Sigmoid colon (tissue), 7 donors: Measurements from ENCODE around the gene RTP1. TPM values are rescaled to one million over a fixed set of nuclear protein-coding genes. Genes with fewer than 3 reads are reported as not detected.

ENCODE experiments used
- DNase-seq: peaks from one replicate; pipeline ENCODE4 v3.0.0-alpha.2; 2019
- H3K27ac ChIP-seq, 4 donors: fragments of 200-600 bp; sonication (generic); one replicate each; pipeline ENCODE4 v1.5.1; 2016 to 2019; ENCODE audit warnings: mild to moderate bottlenecking in 1 of 4
- H3K27me3 ChIP-seq, 3 donors: fragments of 200-600 bp; sonication (generic); one replicate each; pipeline ENCODE4 v1.5.1; 2019; ENCODE audit warnings: mild to moderate bottlenecking in 1 of 3
- H3K36me3 ChIP-seq, 4 donors: fragments of 200-600 bp; sonication (generic); one replicate each; pipeline ENCODE4 v1.5.1; 2016 to 2019
- H3K4me1 ChIP-seq, 4 donors: fragments of 200-600 bp; sonication (generic); one replicate each; pipeline ENCODE4 v1.5.1; 2017 to 2019
- H3K4me3 ChIP-seq, 4 donors: fragments of 200-600 bp; sonication (generic); one replicate each; pipeline ENCODE4 v1.5.1; 2017 to 2019; ENCODE audit warnings: mild to moderate bottlenecking in 2 of 4, moderate library complexity in 1 of 4
- H3K9me3 ChIP-seq, 4 donors: fragments of 200-600 bp in 3 of 4; sonication (generic) in 3 of 4; one replicate each; pipeline versions ENCODE4 v1.5.1 to v1.6.1; 2013 to 2019
- CTCF ChIP-seq, 4 experiments: fragments of 450-650 bp in 3 of 4; fragments of 200-600 bp in 1 of 4; IDR thresholded peaks; one replicate each; pipeline ENCODE4 v1.5.1; 2016 to 2019; ENCODE audit warnings: antibody characterized with exemption in 4 of 4, mild to moderate bottlenecking in 3 of 4, moderate library complexity in 2 of 4
- EP300 ChIP-seq, 4 donors: sonication (generic); formaldehyde crosslinking; IDR thresholded peaks; one replicate each; pipeline ENCODE4 v1.6.1; 2017; ENCODE audit warnings: antibody characterized with exemption in 4 of 4
- POLR2A ChIP-seq, 2 donors: fragments of 450-650 bp; IDR thresholded peaks; one replicate each; pipeline ENCODE4 v1.6.1; 2016; ENCODE audit warnings: antibody characterized with exemption in 2 of 2, mild to moderate bottlenecking in 2 of 2, moderate library complexity in 2 of 2
- POLR2AphosphoS5 ChIP-seq, 4 donors: sonication (generic); formaldehyde crosslinking; IDR thresholded peaks; one replicate each; pipeline ENCODE4 v1.6.1; 2017; ENCODE audit warnings: antibody characterized with exemption in 4 of 4
- WGBS, 2 donors: extraction: QIAGEN DNeasy Blood & Tissue Kit; methylation state at CpG; one replicate each; pipeline ENCODE4 v1.1.7; 2013; 5-methylcytosine and 5-hydroxymethylcytosine counted together
- intact Hi-C: fragments of 100-400 bp; cut with DNase I; formaldehyde crosslinking; loops from one replicate; pipeline ENCODE4 v1.15.1; 2023
- polyA plus RNA-seq, 3 donors: library from polyadenylated mRNA; stranded (reverse); fragments of 200-250 nt; gene quantifications; one replicate each; pipeline ENCODE4 v1.2.3, GENCODE V29; 2013
- total RNA-seq, 4 donors: library from RNA; depleted of rRNA; stranded (reverse); fragments of >200 nt; gene quantifications; one replicate each; pipeline ENCODE4 v1.1.0, GENCODE V29; 2016
- donor health status: healthy with polysubstance abuse.
- donor health status: Bipolar disorder and iron deficiency.
- donor health status: healthy.

The RTP1 gene
- total RNA-seq: not detected
- polyA plus RNA-seq: under 1 TPM in 1 of 3 donors, not detected in 2; 0.04 TPM

- Histone ChIP-seq H3K9me3 (no peaks in the 10 kb centered on the region), H3K4me3 (no peak within 1 kb of the TSS), H3K27ac (no peak within 1 kb of the TSS), H3K36me3 (no peaks in the 10 kb centered on the region), H3K4me1 (peaks cover 0 to 17% (median 13%) of the 10 kb centered on the region in 4 donors), H3K27me3 (no peaks in the 10 kb centered on the region)
- TF ChIP-seq POLR2A (IDR thresholded peaks at IDR 0.05) (no peak), POLR2AphosphoS5 (IDR thresholded peaks at IDR 0.05) (no peak), CTCF (IDR thresholded peaks at IDR 0.05) (no peak), EP300 (IDR thresholded peaks at IDR 0.05) (no peak)
- 75 to 80% methylated on average over 8 of the region's 8 CpGs for WGBS, 2 donors
- DNase-seq: no peak
- intact Hi-C loops: no loop called here
Measured at GRCh38 chr3:187197335-187197649, at the start of gene RTP1. RTP1 (plus strand) TSS chr3:187197486; CDS start chr3:187197516, 30 bp downstream.

GRCh38 chr3:187150186-187150585 lies 47.1 kb upstream of the RTP1 start:
- no peak for TF ChIP-seq POLR2AphosphoS5 (IDR thresholded peaks at IDR 0.05)
- no peak for TF ChIP-seq EP300 (IDR thresholded peaks at IDR 0.05)
- no peak for TF ChIP-seq CTCF (IDR thresholded peaks at IDR 0.05)
- no peak for TF ChIP-seq POLR2A (IDR thresholded peaks at IDR 0.05)
- no peaks in the 10 kb centered on the region for H3K36me3 ChIP-seq
- whole genome bisulfite sequencing, 2 donors: 97% methylated on average over 7 of the region's 7 CpGs
- no peaks in the 10 kb centered on the region for H3K27me3 ChIP-seq
- no peak for DNase-seq
- no peaks in the 10 kb centered on the region for H3K4me1 ChIP-seq
- intact Hi-C loops: no loop called here
- peaks cover 0 to 8% (median 1%) of the 10 kb centered on the region in 4 donors for H3K9me3 ChIP-seq
- H3K4me3 ChIP-seq: no peak overlapping the region
- H3K27ac ChIP-seq: no peak overlapping the region

- 83 to 85% methylated on average over 2 of the region's 2 CpGs for WGBS, 2 donors
- Histone ChIP-seq H3K27ac (no peak overlapping the region), H3K36me3 (no peaks in the 10 kb centered on the region), H3K9me3 (peaks cover 0 to 8% (median 0%) of the 10 kb centered on the region in 4 donors), H3K4me1 (no peaks in the 10 kb centered on the region), H3K4me3 (no peak overlapping the region), H3K27me3 (no peaks in the 10 kb centered on the region)
- no peak for DNase-seq
- intact Hi-C loops: no loop called here
- TF ChIP-seq POLR2AphosphoS5 (IDR thresholded peaks at IDR 0.05) (no peak), POLR2A (IDR thresholded peaks at IDR 0.05) (no peak), EP300 (IDR thresholded peaks at IDR 0.05) (no peak), CTCF (IDR thresholded peaks at IDR 0.05) (no peak)
Measured at GRCh38 chr3:187150599-187150998, 46.7 kb upstream of the RTP1 start.

GRCh38 chr3:187161556-187161955 lies 35.7 kb upstream of the RTP1 start:
- no peaks in the 10 kb centered on the region for H3K36me3 ChIP-seq
- no peak overlapping the region for H3K4me3 ChIP-seq
- H3K27me3 ChIP-seq: no peaks in the 10 kb centered on the region
- TF ChIP-seq EP300 (IDR thresholded peaks at IDR 0.05): no peak
- TF ChIP-seq POLR2AphosphoS5 (IDR thresholded peaks at IDR 0.05): no peak
- TF ChIP-seq POLR2A (IDR thresholded peaks at IDR 0.05): no peak
- no peak for TF ChIP-seq CTCF (IDR thresholded peaks at IDR 0.05)
- peaks cover 0 to 5% (median 0%) of the 10 kb centered on the region in 4 donors for H3K4me1 ChIP-seq
- no peak overlapping the region for H3K27ac ChIP-seq
- H3K9me3 ChIP-seq: peaks cover 0 to 5% (median 0%) of the 10 kb centered on the region in 4 donors
- DNase-seq: no peak
- intact Hi-C loops: no loop called here

GRCh38 chr3:187162265-187162953 lies 34.9 kb upstream of the RTP1 start:
- no peaks in the 10 kb centered on the region for H3K27me3 ChIP-seq
- 65 to 68% methylated on average over 6 of the region's 6 CpGs for WGBS, 2 donors
- H3K9me3 ChIP-seq: peaks cover 0 to 5% (median 0%) of the 10 kb centered on the region in 4 donors
- no peak for TF ChIP-seq POLR2A (IDR thresholded peaks at IDR 0.05)
- no peak for TF ChIP-seq EP300 (IDR thresholded peaks at IDR 0.05)
- no peak for TF ChIP-seq POLR2AphosphoS5 (IDR thresholded peaks at IDR 0.05)
- no peak for TF ChIP-seq CTCF (IDR thresholded peaks at IDR 0.05)
- intact Hi-C loops: no loop called here
- H3K4me3 ChIP-seq: no peak overlapping the region
- no peaks in the 10 kb centered on the region for H3K36me3 ChIP-seq
- H3K27ac ChIP-seq: no peak overlapping the region
- H3K4me1 ChIP-seq: peaks cover 0 to 10% (median 4%) of the 10 kb centered on the region in 4 donors
- no peak for DNase-seq
